Fibroblast of villous mesenchyme (primary cell): ENCODE data around the gene UBN1. TPM values are rescaled to one million over a fixed set of nuclear protein-coding genes. Genes with fewer than 3 reads are reported as not detected.

ENCODE experiments used
- DNase-seq: peaks from one replicate; pipeline ENCODE4 v3.0.0-alpha.2; 2010; ENCODE audit warnings: low read depth
- H3K4me3 ChIP-seq: 2 replicates; pipeline ENCODE4 v1.5.1; 2011; ENCODE audit warnings: low read depth, mild to moderate bottlenecking, low read length
- total RNA-seq: library from RNA; depleted of rRNA; stranded (reverse); fragments of >200 nt; gene quantifications from 2 replicates; pipeline ENCODE4 v1.2.3, GENCODE V29; 2012
- TF ChIP-seq, protein P1 (sequence below): IDR thresholded peaks from 2 replicates; pipeline ENCODE4 v1.5.1; 2012; ENCODE audit warnings: low read depth, mild to moderate bottlenecking, low read length; ENCODE audit not compliant: insufficient read depth

Gene UBN1
- total RNA-seq, 1 donor: 28.1 TPM

DNA sequence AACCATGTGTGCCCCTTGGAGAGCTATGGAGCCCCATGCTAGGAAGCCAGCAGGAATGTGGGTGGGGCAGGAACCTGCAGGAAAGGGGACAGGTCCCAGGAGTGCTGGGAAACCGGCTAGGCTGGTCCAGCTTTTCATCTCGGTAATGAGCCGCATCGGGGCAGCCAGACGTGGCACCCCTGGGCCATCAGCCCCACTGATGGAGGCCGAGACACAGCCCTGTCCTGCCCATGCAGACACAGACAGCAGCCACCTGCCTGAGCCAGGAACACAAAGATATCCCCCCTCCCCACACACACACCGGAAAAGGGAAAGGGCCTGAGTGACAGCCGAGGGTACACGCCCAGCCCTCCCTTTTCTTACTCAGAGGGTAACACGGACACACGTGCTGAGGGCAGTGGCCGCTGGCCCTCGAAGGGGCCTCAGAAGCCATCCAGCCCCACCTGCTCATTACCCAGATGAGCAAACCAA is 71.5 kb downstream of the UBN1 start:
- no peak for DNase-seq
- H3K4me3 ChIP-seq: no peak overlapping the region
- TF ChIP-seq, protein P1, sequence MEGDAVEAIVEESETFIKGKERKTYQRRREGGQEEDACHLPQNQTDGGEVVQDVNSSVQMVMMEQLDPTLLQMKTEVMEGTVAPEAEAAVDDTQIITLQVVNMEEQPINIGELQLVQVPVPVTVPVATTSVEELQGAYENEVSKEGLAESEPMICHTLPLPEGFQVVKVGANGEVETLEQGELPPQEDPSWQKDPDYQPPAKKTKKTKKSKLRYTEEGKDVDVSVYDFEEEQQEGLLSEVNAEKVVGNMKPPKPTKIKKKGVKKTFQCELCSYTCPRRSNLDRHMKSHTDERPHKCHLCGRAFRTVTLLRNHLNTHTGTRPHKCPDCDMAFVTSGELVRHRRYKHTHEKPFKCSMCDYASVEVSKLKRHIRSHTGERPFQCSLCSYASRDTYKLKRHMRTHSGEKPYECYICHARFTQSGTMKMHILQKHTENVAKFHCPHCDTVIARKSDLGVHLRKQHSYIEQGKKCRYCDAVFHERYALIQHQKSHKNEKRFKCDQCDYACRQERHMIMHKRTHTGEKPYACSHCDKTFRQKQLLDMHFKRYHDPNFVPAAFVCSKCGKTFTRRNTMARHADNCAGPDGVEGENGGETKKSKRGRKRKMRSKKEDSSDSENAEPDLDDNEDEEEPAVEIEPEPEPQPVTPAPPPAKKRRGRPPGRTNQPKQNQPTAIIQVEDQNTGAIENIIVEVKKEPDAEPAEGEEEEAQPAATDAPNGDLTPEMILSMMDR: no peak

DNA sequence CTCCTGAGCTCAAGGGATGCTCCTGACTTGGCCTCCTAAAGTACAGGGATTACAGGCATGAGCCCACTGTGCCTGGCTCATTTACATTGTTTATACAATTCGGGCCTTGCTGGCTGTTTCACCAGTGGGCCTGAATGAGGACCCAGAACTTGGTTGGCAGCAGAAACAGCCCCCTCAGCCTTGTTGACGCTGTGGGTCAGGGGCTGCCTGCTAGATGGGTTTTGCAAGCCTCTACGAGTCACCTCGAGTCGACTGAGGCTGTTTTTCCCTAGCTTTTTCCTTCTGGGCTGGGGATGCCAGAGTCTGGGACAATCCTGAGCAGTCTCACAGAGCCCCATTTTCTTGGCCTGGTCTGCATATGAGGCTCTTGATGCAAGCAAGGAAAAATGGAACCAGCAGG is 73.5 kb downstream of the UBN1 start:
- TF ChIP-seq, protein P1: no peak
- no peak for DNase-seq
- no peak overlapping the region for H3K4me3 ChIP-seq

DNA sequence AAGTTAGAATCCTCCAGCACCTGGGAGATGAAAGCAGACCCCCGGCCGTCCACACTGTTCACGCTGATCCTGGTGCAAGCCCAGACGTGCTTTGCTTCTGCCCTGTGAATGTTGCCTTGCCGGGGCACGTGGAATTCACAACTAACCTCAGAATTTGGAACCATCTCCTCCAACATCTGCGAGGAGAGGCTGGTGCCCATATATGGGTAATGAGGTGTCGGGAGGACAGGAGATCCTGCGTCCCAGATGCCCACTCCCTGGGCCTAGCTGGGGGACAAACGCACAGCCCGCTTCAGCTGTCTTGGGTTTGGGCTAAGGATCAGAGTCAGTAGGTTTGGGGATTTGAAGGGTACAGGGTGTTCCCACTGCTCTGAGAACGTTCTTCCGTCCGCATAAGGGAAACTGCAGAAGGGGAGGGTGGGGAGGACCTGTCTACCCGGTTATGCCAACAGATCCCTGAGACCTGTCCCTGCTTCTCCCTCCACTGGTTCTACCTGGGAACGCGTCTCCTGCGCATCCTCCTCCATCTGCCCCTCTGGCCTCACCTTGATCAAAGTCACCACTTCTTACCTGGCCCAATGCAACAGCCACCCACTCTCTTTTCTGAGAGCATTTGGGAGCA is 75.6 kb downstream of the UBN1 start:
- no peak for DNase-seq
- TF ChIP-seq, protein P1: no peak
- H3K4me3 ChIP-seq: no peak overlapping the region

DNA sequence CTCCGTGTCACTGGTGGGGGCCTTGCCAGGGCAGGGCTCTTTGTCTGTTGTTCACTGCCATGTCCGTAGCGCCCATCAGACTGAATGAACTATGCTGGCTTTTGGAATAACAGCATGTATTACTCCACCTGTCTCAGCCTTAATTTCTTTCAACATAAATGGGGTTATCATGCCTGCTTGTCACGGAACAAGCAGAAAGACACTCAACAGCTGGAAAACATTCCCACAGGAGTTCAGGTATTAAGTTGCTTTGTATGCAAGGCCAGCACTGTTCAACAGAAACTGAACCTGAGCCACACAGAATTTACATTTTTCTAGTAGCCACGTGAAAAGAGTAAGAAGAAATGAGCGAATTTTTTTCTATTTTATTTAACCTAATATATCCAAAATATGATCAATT is 76.6 kb downstream of the UBN1 start:
- no peak for DNase-seq
- H3K4me3 ChIP-seq: no peak overlapping the region
- TF ChIP-seq, protein P1: no peak

DNA sequence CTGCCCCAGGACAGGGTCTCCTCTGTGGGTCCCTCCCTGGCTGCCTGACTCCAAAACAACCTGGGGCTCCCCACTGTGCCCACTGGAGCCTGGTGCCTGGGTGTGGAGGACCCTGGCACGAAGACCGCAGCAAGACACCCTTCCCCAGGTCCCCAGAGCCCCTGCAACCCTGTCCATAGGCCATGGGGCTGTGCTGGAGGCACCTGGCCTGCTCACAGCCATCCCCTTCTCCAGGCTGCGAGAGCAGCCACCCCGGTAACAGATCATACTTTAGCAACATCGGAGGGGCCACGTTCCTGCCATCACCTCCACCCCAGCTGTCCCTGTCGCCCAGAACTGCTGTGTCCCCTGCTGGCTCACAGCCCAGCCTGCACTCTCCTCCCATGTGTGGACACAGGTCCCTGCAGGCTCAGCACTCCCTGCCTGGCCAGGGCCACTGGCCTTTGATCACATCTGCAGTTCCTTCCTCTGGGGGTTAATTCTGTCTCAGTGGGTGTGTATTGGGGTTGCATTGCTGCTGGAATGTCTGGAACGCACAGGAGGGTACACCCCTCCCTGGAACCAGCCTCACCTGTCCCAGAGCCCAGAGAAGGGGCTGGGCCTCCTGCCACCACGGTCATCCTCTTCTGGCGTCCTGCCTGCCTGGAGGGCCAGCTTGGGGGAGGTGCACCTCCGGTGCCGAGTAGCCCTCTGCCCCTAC is 77.5 kb downstream of the UBN1 start:
- TF ChIP-seq, protein P1: no peak
- DNase-seq: no peak

DNA sequence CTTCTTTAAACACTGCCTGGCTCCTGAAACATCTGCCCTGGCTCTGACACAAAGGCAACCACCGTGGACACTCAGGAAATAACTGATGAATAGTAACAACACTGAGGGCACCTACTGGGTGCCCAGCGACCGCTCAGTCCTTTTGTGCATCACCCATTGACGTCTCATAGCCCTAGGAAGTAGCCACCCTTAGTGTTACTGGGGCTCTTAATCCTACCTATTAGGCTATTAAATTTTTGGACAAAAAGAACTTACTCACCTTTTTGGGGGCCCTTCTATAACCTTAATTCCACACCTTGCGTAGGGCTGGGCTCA is 78.0 kb downstream of the UBN1 start:
- H3K4me3 ChIP-seq: no peak overlapping the region
- TF ChIP-seq, protein P1: no peak
- DNase-seq: no peak

More for the DNA sequence above, 77.5 kb downstream of the UBN1 start:
- H3K4me3 ChIP-seq: no peak overlapping the region
